Hepatocyte (in vitro differentiated cells): ENCODE results near the gene HEATR1.

Source experiments
- EZH2phosphoT487 ChIP-seq: fragments of 200-600 bp; sonication (generic); IDR thresholded peaks from one replicate; pipeline ENCODE4 v1.6.1; 2018; ENCODE audit warnings: antibody characterized with exemption, mild to moderate bottlenecking, low read depth, moderate library complexity; ENCODE audit not compliant: unreplicated experiment, severe bottlenecking
- TF ChIP-seq, protein P1 (sequence below): fragments of 200-600 bp; sonication (generic); IDR thresholded peaks from 2 replicates; pipeline ENCODE4 v1.5.1; 2016; ENCODE audit warnings: antibody characterized with exemption, mild to moderate bottlenecking; ENCODE audit not compliant: poor library complexity

GRCh38 chr1:236590553-236591150, 13.7 kb downstream of the HEATR1 start:
- TF ChIP-seq, protein P1, sequence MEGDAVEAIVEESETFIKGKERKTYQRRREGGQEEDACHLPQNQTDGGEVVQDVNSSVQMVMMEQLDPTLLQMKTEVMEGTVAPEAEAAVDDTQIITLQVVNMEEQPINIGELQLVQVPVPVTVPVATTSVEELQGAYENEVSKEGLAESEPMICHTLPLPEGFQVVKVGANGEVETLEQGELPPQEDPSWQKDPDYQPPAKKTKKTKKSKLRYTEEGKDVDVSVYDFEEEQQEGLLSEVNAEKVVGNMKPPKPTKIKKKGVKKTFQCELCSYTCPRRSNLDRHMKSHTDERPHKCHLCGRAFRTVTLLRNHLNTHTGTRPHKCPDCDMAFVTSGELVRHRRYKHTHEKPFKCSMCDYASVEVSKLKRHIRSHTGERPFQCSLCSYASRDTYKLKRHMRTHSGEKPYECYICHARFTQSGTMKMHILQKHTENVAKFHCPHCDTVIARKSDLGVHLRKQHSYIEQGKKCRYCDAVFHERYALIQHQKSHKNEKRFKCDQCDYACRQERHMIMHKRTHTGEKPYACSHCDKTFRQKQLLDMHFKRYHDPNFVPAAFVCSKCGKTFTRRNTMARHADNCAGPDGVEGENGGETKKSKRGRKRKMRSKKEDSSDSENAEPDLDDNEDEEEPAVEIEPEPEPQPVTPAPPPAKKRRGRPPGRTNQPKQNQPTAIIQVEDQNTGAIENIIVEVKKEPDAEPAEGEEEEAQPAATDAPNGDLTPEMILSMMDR: no peak
- no peak for TF ChIP-seq EZH2phosphoT487
